Putamen (tissue), 1 donor: Measurements from ENCODE around the gene KLHL28.

Experiments used
- DNase-seq: peaks from one replicate; pipeline ENCODE4 v3.0.0-alpha.2; 2016; ENCODE audit warnings: low spot score

Gene KLHL28

DNA sequence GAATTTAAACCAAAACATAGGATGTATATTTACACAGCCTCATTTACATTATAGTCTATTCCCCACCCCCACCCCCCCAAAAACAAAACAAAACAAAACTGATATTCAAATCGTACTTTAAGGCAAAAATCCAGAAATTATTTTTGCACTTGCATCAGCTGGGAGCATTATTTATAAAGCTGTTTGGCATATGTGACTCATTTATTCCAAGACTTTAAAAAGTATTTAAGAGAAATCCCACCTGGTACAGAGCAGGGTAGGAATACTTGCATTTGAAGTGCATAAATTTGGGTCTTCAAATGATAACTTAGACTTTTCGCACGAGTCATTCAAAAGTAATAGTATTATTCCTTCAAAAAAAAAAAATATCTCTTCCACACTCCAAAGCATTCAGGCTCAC is 1.1 kb downstream of the KLHL28 start:
- DNase-seq: no peak

DNA sequence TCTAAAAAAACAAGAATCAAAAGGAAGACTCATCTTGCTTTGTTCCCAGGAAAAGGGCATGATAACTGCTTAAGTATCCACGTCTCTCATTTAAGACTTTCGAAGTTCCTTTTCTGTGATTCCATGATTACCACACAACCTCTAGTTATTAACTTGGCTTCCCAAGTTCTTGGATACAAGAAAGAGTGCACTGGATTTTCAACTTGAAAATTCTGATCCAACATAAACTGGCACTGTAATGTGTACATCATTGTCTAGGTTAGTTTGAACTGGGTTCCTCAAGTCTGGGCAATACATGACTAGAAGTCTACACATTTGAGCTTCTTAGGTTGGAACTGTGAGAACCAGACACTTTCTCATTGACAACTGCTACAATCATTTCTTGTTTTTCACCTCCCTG is 1.6 kb downstream of the KLHL28 start:
- DNase-seq: no peak

DNA sequence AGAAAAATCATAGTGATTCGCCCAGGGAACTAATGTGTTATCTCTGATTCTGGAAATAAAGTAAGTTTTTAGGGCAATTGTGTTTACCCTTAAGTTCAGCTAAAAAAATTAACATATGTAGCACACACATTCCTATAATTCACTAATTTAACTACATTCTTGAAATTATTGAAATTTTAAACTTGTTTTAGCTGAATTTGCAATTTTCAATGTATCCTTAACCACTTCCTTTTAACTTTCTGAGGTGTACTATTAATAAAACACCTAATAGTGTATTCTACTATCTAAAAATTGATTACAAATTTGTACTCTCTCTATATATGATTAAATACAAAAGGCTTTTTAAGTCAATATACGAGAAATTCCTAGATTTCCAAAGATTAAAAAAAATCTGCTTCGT is 2.2 kb downstream of the KLHL28 start:
- no peak for DNase-seq

DNA sequence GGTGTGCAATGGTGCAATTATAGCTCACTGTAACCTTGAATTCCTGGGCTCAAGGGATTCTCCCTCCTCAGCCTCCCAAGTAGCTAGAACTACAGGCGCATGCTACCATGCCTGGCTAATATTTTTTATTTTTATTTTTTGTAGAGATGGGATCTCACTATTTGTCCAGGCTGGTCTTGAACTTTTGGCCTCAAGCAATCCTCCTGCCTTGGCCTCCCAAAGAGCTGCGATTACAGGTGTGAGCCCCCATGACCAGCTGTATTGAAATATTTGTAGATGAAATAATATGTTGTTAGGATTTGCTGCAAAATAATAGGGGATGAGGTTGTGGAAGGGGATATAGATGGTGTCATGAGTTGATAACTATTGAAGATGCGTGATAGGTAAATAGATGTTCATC is 4.9 kb downstream of the KLHL28 start:
- DNase-seq: no peak

DNA sequence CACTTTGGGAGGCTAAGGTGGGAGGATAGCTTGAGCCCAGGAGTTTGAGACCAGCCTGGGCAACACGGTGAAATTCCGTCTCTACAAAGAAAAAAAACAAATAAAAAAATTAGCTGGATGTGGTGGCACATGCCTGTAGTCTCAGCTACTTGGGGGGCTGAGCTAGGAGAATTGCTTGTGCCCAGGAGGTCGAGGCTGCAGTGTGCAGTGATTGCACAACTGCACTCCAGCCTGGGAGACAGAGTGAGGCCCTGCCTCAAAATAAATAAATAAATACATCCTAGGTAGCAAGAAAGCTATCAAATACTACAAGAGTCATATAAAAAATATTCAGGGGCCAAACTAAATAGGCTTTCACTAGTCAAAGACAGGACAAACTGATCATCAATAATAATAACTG is 6.2 kb downstream of the KLHL28 start:
- no peak for DNase-seq

DNA sequence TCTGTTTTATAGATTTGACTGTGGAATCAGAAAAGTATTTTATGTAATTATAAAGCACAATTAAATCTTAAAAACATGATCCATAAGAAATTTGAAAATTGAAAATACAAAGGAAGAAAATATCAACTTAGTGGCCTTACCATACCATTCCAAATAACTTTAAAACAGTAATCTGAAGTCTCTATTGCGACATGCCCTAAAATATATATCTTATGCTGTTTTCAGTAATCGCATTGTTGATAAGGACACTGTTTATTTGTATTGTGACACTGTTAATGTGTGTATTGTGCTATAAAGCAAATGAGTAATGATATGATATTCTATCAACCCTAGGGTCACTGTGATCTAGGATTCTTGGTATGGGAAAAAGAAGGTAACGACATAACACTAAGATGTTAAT is 7.0 kb downstream of the KLHL28 start:
- DNase-seq: no peak

DNA sequence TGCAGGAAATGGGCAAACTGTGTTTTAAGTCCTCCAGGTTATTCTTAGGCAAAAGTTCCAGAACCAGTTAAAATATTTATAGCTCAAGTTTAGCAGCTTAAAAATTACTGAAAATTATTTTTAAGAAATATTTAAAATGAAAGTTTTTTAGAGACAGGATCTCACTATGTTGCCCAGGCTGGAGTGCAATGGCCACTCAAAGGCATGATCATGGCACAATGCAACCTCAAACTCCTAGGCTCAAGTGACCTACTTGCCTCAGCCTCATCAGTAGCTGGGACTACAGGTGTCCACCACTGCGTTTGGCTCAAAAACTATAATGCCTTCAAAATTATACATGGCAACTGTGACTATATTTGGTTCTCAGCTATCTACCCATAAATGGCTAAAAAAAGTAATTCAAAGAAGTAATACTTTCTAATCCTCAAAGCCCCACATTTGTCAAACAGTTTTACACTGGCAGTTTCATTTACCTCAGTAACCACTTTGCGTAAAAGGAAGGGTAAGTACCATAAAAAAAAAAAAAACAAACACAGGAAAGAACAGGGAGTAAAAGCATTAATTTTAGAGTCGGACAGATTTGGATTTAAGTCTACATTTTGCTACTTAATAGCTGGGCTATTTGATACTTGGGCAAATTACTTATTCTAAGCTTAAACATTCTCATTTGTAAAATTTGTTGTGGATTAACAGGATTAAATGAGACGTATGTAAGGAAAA is 9.2 kb downstream of the KLHL28 start:
- no peak for DNase-seq

DNA sequence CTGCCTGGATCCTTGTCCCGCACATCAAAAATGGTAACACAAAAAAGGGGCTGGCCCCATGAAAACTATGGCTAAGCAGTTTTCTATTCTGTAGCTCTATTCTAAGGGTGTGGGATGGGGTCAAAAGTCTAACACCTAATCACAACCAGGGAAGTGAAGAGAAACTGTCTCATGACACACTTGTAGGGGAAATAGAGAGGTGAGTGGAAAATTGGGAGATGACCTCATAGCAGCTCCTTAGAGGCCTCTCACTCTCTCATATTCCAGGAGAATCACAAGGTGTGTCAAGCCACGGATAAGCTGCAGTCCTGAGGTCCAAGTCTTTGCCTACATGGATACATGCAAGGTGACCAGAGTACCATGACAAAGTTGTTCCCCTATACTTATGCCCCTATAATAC is 10.7 kb downstream of the KLHL28 start:
- DNase-seq: no peak

DNA sequence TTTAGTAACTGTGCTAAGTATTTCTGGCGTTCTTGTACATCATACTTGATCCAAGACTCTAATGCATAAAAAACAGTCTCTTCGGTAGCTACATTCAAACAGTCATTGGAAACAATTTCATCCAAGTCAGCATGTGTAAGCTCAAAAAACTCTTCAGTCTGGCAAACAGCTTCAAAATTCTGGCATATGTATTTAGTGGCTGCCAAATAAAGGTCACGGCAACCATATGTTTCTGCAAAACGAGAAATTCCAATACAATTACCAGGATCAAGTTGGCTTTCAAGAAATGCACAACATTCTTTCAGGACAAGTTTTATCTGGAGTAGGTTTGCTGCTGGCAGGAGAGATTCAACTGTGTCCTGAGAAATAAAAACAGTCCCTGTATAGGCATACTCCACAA is 16.5 kb downstream of the KLHL28 start:
- DNase-seq: no peak

DNA sequence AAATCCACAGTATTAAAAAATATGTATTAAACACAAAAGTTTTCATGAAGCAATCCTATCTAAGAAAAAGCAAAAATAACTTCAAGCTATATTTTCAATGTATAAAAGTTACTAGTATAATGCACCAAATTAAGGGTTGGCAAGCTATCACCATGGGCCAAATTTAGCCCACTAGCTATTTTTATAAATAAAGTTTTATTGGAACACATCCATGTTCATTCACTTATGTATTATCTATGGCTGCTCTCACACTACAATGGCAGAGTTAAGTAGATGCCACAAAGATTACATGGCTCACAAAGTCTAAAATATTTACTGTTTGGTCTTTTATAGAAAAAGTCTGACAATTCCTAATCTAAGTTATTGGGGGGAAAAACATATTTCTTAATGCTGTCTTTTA is 17.6 kb downstream of the KLHL28 start:
- no peak for DNase-seq

DNA sequence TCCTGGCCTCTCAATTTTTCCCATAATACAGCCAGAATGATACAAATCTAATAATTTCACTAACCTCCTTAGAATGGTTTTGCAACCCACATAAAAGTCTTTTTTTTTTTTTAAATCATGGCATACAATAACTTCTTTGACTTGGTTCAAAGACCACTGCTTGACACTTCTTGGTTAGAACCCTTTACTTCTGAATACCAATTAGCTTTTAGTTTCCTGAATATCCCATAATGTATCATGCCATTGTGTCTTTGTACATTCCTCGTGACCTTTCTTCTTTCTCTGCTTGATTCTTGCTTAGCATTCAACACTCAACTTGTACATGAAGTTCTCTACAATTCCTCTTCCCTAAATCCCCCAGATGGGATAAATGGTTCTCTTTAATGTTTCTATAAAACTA is 19.3 kb downstream of the KLHL28 start:
- DNase-seq: no peak

DNA sequence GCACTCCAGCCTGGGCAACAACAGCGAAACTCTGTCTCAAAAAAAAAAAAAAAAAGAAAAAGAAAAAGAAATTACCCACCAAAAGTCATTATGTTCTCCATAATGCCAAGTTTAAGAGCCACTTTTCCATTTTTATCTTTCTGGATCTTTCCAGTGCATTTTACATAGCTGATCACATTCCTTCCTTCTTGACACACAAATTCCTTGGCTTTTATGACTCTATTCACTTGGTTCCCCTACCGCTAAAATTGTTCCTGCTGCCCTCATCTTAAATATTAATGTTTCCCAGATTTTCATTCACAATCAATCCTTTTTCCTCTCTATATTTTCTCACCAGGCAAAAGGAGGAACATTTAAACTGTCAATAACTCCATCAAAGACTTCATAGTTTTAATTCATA is 20.2 kb downstream of the KLHL28 start:
- DNase-seq: no peak

DNA sequence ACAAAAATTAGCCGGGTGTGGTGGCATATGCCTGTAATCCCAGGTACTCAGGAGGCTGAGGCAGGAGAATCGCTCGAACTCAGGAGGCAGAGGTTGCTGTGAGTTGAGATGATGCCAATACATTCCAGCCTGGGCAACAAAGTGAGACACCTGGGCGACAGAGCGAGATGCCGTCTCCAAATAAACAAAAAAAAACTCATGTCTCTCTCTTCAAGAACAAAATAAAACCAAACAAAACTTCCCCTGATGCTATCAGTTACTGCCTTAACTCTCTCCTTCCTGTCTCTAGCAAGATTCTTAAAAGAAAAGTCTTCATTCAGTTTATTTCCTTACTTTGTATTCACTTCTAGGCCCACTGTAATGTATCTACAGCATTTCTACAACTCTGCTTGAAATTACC is 20.8 kb downstream of the KLHL28 start:
- no peak for DNase-seq

DNA sequence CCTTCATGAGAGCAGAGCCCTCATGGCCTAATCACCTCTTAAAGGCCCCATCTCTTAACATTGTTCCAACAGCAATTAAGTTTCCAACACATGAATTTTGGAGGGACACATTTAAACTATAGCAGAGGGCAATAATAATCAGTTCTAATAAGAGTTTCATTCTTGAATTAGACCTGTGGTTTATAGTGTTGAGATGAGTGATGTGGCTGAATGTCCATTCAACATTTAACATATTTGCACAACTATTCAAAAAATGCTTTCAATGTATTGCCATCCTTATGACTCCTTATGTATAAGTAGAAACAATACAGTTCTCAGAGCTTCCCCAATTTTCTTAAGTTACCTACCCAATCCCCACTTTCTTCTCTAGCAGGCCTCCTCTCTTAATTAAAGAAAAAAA is 21.5 kb downstream of the KLHL28 start:
- no peak for DNase-seq

DNA sequence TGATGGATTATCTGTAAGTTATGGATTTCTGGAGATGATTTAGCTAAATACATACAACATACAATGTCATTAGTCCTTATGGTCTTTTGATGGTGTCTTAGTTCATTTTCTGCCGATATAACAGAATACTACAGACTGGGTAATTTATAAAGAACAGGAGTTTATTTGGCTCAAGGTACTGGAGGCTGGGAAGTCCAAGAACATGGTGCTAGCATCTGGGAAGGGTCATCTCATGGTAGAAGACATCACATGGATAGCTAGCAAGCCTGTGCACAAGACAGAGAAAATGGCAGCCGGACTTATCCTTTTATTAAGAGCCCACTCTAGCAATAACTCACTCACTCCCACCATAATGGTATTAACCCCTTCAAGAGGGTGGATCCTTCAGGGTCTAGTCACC is 24.2 kb downstream of the KLHL28 start:
- DNase-seq: no peak

DNA sequence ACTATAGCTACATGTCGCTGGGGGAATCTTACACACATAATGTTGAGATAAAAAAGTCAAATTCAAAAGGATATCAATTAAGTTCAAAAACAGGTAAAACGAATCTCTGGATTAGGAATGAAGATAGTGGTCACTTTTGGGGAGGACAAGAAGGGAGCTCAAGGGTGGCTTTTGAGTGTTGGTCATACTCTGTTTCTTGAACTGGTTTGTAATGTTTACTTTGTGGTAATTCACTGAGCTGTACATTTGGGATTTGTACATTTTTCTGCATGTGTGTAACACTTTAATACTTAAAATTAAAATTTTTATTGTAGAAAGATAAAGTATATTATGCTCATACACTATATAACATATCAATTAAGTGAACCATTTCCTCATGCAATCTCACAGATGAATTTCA is 26.6 kb downstream of the KLHL28 start:
- DNase-seq: no peak

DNA sequence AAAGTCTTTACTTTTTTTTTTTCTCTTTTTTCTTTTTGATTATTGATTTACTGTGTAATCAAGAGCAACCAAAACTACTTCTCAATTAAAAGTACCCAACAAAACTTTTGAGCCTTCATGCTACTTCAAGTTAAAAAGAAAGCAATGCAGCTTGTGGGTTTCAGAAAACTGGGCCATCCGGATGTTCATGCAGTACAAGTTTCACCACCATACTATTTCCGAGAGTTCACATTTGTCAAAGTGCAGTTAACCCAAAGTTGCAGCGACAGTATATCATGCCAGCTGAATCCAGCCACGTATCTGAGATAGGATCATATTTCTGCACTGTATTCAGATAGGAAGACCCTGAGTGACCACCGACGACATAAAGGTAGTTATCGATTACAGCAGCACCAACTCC is 33.0 kb downstream of the KLHL28 start:
- no peak for DNase-seq

DNA sequence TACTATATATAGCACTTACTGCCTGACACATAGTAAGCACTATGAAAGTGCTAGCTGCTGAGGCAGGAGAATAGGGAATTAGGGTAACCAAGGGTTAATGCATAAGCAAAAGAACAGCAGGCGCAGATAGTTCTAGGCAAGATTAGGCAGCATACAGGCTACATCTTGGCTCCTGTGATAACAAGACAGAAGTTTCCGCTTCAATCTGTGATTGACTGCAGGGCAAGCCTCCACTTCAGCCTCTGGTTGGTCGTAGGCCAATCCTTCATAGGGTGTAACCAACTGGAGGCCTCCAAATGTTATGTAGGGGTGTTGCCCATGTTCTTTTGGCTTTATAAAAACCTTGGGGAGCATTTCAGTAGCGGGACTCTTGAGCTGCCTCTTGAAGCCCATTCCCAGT is 46.9 kb downstream of the KLHL28 start:
- DNase-seq: no peak

DNA sequence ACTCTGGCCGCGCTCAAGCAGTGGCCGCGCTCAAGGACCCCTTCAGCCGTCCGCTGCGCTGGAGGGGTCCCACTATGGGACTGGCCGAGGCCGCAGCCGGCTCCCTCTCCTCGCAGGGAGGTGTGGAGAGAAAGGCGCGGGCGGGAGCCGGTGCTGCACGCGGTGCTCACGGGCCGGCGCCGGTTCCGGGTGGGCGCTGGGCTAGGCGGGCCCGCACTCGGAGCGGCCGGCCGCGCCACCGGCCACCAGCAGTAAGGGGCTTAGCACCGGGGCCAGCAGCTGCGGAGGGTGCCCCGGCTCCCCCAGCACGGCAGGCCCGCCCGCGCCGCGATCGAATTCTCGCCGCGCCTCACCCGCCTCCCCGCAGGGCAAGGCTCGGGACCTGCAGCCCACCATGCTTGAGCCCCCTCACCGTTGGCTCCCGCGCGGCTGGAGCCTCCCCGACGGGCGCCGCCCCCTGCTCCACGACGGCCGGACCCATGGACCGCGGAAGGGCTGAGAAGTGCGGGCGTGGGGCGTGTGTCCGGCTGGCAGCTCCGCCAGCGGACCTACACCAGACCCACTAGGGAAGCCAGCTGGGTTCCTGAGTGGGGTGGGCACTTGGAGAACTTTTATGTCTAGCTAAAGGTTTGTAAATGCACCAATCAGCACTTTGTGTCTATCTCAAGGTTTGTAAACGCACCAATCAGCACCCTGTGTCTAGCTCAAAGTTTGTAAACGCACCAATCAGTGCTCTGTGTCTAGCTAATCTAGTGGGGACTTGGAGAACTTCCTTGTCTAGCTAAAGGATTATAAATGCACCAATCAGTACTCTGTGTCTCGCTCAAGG is 49.5 kb downstream of the KLHL28 start:
- DNase-seq: no peak

DNA sequence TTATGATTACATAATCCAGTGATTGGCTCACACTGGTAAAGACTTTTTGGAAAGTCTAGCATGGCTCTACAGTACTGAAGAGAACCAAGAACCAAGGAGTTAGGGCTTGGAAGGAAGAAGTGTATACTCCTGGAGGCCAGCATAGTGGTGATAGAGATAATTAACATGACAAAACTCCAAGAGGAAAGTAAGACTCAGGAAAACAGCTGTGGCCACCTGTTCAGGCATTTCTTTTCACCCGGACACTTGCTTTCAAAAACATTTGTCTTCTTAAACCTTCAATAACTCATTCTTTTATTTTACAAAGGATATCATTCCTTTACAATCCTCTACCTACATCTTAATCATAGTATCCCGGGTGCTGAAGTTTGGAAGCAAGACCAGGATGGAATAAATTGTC is 50.9 kb downstream of the KLHL28 start:
- no peak for DNase-seq

DNA sequence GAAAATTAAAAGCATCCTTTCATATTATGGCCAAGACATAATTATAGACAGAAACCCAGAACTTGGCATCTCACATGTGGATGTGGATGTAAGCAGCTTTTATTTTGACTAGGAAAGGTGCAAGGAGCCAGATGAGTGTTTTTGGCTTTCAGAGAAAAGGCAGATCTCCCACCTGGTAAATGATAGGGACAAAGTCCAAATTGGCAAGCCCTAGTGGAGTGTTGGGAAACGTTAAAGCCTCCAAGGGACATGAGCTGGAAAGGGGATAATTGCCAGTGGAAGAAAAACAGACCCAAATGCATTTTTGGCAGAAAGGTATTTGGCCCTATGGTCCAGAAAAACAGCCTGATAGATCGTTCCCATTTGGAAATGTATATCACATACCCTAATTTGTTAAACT is 60.1 kb downstream of the KLHL28 start:
- DNase-seq: no peak

DNA sequence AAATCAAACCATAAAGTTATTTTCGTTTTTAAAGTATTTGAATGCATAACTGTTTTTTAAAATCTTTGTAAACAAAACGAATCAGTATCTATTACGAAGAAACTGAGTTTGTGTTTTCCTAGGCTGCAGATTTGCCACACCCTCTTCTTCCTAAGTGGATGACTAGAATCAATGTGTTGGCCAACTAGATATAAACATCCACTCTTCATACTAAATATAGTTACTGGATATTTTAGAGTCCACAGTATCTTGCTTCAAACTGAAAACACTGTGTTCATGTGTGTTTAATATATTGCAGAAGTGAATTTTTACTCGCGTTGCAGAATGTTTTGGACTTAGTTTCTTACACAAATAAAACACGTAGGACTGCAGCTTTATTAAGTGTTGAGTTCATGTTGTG is 63.2 kb downstream of the KLHL28 start:
- DNase-seq: no peak

DNA sequence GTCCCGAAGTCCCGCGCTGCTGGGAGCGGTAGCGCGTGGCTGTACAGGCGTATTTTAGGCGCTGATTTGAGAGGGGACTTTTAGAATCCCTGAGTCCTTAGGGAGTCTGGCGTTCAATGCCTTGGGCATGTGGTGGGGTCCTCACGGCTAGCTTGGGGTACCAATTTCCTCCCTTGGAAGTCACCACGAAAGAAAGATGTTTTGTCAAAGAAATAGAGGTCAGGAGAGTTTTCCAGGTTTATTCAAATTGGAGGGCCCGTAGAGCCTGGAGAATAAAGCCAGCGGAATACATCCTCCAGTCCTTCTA is 63.9 kb downstream of the KLHL28 start:
- no peak for DNase-seq
